NB4 (cell line): ENCODE data around the gene RGS9BP.

Experiments used
- DNase-seq: peaks from one replicate; pipeline ENCODE4 v3.0.0; 2010; ENCODE audit warnings: low read depth
- H3K4me3 ChIP-seq: one replicate; pipeline ENCODE4 v1.5.1; 2011; ENCODE audit warnings: mild to moderate bottlenecking, low read depth, low read length, moderate library complexity
- MYC ChIP-seq: IDR thresholded peaks from 2 replicates; pipeline ENCODE4 v1.6.1; 2011; ENCODE audit warnings: low read depth, low read length
- POLR2A ChIP-seq: IDR thresholded peaks from 2 replicates; pipeline ENCODE4 v1.6.1; 2011; ENCODE audit warnings: mild to moderate bottlenecking; ENCODE audit not compliant: insufficient read length; ENCODE audit errors: extremely low read depth
- TF ChIP-seq, protein P1 (sequence below): IDR thresholded peaks from one replicate; pipeline ENCODE4 v1.5.1; 2012; ENCODE audit warnings: low read depth, low read length
- TF ChIP-seq, protein P2 (sequence below): IDR thresholded peaks from 2 replicates; pipeline ENCODE4 v1.6.1; 2011; ENCODE audit warnings: low read depth, low read length

The RGS9BP gene

GRCh38 chr19:32671883-32672593 is 3.6 kb upstream of the RGS9BP start:
- peak; percentile 89 for DNase-seq
- TF ChIP-seq, protein P1, sequence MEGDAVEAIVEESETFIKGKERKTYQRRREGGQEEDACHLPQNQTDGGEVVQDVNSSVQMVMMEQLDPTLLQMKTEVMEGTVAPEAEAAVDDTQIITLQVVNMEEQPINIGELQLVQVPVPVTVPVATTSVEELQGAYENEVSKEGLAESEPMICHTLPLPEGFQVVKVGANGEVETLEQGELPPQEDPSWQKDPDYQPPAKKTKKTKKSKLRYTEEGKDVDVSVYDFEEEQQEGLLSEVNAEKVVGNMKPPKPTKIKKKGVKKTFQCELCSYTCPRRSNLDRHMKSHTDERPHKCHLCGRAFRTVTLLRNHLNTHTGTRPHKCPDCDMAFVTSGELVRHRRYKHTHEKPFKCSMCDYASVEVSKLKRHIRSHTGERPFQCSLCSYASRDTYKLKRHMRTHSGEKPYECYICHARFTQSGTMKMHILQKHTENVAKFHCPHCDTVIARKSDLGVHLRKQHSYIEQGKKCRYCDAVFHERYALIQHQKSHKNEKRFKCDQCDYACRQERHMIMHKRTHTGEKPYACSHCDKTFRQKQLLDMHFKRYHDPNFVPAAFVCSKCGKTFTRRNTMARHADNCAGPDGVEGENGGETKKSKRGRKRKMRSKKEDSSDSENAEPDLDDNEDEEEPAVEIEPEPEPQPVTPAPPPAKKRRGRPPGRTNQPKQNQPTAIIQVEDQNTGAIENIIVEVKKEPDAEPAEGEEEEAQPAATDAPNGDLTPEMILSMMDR, result no peak
- peak; percentile 92 for TF ChIP-seq MYC
- TF ChIP-seq, protein P2, sequence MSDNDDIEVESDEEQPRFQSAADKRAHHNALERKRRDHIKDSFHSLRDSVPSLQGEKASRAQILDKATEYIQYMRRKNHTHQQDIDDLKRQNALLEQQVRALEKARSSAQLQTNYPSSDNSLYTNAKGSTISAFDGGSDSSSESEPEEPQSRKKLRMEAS, result peak; percentile 93
- H3K4me3 ChIP-seq, result peak overlapping the region; percentile 83

GRCh38 chr19:32672841-32673240 is 2.8 kb upstream of the RGS9BP start:
- peak overlapping the region; percentile 83 for H3K4me3 ChIP-seq
- peak; percentile 58 for DNase-seq
- TF ChIP-seq MYC (no peak), POLR2A (no peak)
- TF ChIP-seq, protein P1, result no peak
- TF ChIP-seq, protein P2, result no peak

- DNase-seq, result peak; percentile 23
- H3K4me3 ChIP-seq, result peak overlapping the region; percentile 83
- TF ChIP-seq, protein P1, result no peak
- no peak for TF ChIP-seq MYC
- TF ChIP-seq POLR2A, result no peak
- TF ChIP-seq, protein P2, result no peak
Observed at GRCh38 chr19:32673573-32673972, 2.1 kb upstream of the RGS9BP start.

DNA sequence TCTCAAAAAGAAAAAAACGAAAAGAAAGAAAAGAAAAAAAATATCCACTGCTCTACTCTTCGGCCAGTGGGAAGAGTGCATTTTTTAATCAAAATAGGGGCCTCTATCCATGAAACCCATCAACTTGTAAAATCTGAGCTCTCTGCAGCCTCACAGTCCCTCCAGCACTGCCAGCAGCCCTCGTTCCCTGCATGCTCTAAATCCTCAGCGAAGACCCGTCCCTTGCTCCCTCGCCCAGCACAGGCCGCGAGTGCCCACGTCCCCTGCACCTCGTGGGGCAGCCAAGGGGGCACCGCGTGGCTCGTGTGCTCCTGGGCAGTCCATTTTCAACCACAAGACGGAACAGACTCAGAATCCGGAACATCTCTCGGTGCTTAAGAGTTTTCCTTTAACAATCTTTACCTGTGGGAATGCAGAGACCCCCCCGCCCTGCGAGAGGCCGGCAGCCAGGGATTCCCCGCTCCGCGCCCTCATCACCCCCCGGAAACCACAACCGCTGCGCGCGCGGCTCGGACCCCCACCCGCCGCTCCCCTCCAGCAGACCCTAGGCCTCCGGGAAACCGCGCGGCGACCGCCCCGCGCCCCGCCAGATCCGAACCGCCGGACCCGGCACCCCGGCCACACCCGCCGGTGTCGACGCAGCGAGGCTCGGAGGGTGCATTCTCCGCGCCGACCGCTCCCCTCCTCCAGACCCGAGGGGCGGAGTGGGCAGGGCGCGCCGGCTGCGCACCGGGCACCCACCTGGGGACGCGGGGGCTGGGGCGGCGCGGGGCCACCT is 1.3 kb upstream of the RGS9BP start:
- H3K4me3 ChIP-seq, result peak overlapping the region; percentile 83
- DNase-seq, result peak; percentile 40
- TF ChIP-seq MYC, result peak; percentile 40; the same call in 1 of the 2 replicates
- TF ChIP-seq, protein P2, result peak; percentile 44
- TF ChIP-seq, protein P1, result no peak

DNA sequence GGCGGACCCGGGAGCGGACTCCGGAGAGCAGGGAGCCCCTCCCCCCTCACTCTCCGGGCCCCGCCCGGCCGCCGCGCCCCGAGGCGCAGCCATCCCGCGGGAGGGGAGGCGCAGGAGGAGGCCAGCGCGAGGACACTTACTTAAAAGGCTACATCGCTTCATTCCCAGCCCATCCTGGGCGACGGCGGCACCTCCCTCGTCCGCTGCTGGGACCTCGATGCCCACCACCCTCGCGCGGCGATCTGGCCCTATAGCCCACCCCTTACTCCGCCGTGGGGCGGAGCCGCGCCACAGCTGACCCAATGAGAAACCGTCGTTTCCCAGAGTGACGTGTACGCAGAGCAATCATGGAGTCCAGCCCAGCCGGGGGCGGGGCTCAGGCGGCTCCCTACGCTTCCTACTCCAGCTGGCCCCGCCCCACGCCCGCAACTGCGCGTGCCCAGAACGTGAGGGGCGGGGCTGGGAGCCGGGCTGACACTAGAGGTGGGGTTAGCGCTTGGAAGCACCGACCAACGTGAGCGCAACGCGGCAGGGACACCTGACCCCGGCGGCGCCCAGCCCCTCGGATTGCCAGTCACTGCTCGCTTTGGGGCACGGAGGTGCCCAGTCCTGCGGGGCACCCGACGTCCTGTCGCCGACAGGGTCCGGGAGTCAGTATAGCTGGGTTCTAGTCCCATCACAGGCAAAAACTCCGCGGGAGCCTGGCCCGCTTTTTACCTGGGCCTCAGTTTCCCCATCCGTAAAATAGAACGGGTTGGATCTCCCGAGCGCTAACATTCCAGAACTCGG is 523 bp upstream of the RGS9BP start, which contains the start of gene ANKRD27:
Gene ANKRD27, minus strand, starts transcription at position 250 of the 789 bp plus-strand sequence. CDS start 16,165 bp downstream, outside the sequence.
- peak; percentile 94 for DNase-seq
- H3K4me3 ChIP-seq, result peak within 1 kb of the TSS; percentile 83

More for the DNA sequence above, 523 bp upstream of the RGS9BP start, which contains the start of gene ANKRD27:
- peak; percentile 56 for TF ChIP-seq MYC
- TF ChIP-seq, protein P1, result no peak
- TF ChIP-seq POLR2A, result peak; percentile 78
- TF ChIP-seq, protein P2, result 0 out of 2 replicates have a peak, but pooled peaks have one; percentile 37
